HT-29 (cell line): ENCODE measurements around the gene TTC39C. TPM values are rescaled to one million over a fixed set of nuclear protein-coding genes. Genes with fewer than 3 reads are reported as not detected.
"Not testable (repeated sequence)": the region's sequence is repeated elsewhere in the genome, so short reads cannot be mapped to it uniquely, and the experiment has no call there.

Experiments used
- DNase-seq: peaks from one replicate; pipeline ENCODE4 v3.0.0-alpha.2; 2015; ENCODE audit warnings: low spot score
- total RNA-seq: library from RNA; depleted of rRNA; stranded (reverse); fragments of >200 nt; shearing (Covaris generic); gene quantifications from 2 replicates; pipeline ENCODE4 v1.2.3, GENCODE V29; 2014

TTC39C gene
- total RNA-seq, 1 experiment from 2014 or later, result 7.2 TPM

DNA sequence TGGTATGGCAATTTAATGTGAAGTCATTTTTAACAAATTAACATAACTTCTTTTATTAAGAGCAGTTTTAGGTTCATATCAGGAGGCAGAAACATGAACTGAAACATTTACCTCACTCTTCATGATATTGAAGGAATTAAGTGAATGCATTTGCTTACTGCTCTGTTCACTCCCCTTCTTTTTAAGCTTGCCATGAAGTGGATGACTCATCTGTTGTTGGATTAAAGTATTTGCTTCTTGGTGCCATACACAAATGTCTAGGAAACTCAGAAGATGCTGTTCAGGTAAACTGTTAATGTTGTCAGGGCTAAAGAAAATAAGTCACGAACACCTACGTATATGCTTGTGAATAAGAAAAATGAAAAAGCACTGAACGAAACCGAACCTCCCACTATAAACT lies 114.1 kb downstream of the TTC39C start:
- no peak for DNase-seq

GRCh38 chr18:24130494-24130893 lies 115.9 kb downstream of the TTC39C start:
- DNase-seq, result no peak

GRCh38 chr18:24136967-24137373 lies 122.4 kb downstream of the TTC39C start:
- peak; percentile 6 for DNase-seq

DNA sequence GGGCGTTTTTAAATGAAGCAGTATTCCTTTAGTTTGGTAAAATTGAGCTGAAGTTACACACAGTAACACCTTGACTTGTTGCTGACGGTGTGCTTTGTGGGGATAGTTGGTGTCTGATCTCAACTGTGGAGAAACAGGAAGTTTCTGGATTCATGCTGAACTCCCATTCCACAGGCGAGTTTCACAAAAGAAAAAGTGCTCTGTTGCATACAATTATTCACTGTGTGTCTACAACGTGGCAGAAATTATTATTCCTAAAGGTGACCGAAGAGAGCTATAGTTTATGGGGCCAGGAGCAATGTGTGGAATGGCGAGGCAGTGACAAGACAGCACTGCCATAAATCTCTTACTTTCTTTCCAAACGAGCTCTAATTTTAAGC lies 123.8 kb downstream of the TTC39C start:
- DNase-seq, result no peak

DNA sequence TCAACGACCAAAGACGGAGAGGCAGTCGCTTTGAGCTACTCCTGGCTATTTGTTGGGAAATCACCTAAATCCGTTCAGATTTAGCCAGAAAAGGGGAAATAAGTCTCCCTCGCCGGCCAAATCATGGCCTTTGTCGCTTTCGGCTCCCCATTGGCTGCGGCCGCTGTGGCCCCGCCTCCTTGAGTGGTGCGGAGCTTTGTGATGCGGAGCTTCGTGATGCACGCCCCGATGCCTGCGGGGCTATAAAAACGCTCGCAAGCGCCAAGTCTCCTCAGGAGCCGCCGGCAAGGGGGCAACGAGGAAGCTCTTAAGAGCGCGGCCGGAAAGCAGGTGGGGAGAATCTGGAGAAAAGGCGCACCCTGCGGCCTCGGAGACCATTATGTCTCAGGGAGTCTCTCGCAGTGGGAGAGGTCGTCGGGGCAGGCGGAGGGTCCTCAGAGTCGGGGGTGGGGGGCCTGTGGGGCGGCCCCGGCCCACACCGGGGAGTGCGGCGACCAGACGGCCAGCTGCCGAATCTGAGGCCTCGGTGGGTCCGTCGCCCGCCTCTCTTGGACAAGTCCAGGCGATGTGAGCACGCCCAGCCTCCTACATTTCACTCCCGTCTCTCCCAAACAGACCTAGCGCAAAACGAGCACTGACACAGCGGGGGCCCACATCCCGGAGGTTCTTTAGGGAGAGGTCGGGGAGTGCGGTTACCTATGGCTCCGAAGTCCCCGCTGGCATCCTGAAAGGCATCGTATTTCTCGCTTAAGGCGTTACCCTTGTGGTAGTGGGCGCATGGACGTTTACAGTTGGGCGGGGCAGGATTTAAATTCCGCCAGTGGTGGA lies 124.4 kb downstream of the TTC39C start, which contains the start of gene CABYR:
Gene CABYR (plus strand): TSS at position 274 of the 828 bp plus-strand sequence. CDS start 4,053 bp downstream, outside the sequence.
- no peak for DNase-seq

DNA sequence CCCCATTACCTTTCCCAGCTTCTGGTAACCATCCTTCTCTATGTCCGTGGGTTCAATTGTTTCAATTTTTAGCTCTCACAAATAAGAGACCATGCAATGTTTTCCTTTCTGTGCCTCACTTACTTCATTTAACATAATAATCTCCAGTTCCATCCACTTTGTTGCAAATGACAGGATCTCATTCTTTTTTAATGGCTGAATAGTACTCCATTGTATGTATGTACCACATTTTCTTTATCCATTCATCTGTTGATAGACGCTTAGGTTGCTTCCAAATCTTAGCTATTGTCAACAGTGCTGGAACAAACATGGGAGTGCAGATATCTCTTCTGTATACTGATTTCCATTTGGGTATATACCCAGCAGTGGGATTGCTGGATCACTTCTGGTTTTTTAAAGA lies 126.1 kb downstream of the TTC39C start:
- DNase-seq, result no peak

DNA sequence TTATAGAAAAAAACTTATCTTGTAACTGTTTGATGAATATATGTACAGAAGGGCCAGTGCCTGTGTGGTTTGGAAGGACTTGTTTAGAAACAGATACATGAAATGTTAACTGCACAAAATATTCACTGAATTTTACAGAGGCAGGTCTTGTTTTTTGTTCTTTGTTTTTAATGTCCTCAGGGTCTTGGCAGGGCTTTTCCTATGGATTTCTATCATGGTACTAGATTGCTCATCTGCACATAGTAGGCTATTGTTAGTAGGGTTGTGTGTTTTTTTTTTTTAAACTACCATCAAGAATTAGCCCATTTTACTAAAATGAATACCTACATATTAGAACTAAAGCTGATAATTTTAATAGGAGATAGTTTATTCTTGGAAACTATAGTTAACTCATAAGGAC lies 127.8 kb downstream of the TTC39C start:
- no peak for DNase-seq

DNA sequence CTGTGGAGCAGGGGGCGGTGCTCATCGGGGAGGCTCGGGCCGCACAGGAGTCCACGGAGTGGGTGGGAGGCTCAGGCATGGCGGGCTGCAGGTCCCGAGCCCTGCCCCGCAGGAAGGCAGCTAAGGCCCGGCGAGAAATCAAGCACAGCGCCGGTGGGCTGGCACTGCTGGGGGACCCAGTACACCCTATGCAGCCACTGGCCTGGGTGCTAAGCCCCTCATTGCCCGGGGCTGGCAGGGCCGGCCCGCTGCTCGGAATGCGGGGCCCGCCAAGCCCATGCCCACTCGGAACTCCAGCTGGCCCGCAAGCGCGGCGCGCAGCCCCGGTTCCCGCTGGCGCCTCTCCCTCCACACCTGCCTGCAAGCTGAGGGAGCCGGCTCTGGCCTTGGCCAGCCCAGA lies 135.0 kb downstream of the TTC39C start:
- not testable (repeated sequence) for DNase-seq

DNA sequence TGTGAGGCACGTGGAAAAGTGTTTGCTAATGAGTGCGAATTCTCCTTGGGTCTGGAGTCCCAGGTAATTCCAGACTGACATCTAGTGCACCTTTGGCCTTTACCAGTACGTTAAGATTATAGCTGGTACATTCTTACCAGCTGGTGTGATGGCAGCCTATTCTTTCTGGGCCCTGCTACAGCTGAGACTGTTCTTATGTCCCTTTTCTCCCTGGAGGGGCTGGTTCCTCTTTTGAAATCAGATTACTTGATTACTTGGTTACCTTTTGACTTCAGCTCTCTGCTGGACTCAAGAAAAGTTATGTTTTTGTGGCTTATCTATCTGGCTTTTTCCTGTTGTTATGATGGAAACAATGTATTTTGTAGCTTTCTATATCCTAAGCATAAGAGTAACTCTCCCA lies 138.8 kb downstream of the TTC39C start:
- no peak for DNase-seq

DNA sequence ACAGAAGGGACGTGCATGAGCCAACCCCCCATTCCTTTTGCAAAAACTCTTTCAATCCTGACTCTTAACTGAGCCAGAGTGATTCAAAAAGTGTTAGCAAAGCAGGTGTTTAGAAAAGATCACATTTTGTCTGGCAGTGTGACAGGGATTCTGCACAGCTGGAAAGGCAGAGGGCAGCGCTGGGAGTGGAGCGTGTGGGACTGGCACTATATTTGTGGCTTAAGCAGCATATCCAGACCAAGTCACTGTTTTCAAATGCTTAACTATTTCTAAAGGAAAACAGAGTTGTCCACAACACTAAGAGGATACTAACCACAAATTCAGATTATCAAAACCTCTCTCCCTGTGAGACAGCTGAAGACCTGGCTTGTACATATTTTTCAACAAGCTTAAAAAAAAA lies 143.3 kb downstream of the TTC39C start:
- no peak for DNase-seq

GRCh38 chr18:24160086-24160485 lies 145.5 kb downstream of the TTC39C start:
- no peak for DNase-seq

DNA sequence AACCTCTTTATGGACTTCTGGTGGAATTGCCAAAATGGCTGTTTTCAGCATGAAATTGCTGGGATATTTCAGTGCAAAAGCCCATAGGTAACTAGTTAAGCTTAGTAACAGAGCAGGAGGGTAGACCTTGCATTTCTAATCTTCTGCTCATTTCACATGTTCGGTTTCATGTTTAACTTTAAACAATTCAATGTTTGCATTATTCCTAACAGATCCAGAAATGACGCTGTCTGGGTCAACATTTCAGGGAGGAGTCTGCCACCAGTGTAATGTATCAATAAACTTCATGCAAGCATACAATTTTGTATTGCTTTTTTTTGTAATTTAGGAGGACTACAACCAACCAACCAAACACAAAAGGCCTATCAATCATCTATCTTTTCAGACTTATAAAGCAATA lies 146.8 kb downstream of the TTC39C start:
- DNase-seq, result no peak

GRCh38 chr18:24168496-24168895 lies 153.9 kb downstream of the TTC39C start:
- no peak for DNase-seq

DNA sequence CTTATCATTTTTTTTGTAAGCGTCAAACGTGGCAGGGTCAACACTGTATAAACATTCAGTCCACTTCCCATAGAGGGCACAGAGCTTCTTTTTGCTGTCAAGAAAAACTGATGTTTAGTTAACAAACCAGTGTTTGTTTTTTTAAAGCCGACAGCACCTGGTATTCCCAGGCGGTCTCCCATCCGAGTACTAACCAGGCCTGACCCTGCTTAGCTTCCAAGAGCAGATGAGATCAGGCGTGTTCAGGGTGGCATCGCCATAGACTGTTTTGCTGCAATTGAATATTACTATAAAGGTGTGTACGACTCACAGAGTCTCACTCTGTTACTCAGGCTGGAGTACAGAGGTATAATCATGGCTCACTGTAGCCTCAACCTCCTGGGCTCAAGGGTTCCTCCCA lies 155.8 kb downstream of the TTC39C start:
- no peak for DNase-seq

DNA sequence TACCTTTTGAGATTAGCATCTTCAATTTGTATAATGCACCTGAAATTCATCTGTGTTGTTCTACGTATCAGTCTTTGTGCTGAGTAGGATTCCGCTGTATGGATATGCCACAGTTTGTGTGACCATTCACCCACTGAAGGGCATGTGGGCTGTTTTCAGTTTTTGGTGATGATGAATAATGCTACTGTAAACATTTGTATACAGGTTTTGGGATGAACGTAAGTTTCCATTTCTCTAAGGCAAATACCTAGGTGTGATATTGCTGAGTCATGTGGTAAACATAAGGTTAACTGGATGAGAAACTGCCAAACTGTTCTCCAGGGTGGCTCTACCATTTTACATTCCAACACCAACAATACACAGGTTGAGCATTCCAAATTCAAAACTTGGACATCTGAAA lies 159.4 kb downstream of the TTC39C start:
- no peak for DNase-seq

DNA sequence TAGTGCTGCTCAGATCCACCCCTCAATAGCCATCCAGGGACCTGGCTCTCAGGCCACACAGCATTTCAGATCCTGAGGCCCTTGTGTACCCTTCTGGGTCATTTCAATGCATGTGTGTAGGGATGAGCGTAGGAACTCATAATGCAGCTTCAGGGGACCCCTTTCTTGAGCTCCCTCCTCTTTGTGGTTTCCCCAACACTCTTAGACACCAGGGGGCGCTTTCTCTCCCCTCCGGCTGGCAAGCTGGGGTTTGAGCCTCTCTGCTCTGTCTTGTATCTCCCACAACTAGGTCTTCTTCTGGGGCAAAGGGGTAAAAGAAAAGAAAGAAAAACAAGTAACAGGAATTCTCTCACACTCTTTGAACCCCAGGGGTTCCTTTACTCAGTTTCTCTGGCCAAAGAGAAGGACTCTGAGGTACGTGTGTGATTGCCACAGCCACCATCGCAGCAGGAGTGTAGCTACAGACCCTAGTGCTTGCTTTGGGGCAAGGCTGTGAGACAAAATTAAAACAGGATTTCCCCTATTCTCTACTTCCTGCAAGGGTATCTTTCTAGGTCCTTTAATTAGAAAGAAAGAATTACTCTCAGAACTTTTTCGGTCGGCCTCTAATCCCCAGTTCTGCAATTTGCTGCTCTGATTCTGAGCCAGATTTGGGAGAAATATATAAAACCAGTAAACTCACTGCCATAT lies 162.3 kb downstream of the TTC39C start:
- peak; percentile 52 for DNase-seq

- DNase-seq, result no peak
Measured at GRCh38 chr18:24177499-24178133, 163.1 kb downstream of the TTC39C start.

DNA sequence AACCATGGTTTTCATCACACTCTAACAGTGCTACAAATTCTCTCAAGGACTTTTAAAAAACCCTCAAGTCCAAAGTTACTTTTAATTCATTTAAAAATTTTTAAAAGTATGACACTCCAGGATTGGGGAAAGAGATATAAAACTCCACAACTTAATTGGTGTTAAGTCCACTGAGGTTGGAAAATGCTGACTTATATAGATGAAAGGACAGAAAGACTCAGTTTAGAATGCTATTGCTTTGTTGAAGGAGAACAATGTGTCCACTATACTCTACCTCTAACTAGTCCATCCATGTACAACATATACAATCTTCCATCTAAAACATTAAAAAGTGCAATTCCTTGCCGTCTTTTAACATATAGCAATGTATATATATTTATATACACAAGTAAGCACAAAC lies 165.5 kb downstream of the TTC39C start:
- no peak for DNase-seq

DNA sequence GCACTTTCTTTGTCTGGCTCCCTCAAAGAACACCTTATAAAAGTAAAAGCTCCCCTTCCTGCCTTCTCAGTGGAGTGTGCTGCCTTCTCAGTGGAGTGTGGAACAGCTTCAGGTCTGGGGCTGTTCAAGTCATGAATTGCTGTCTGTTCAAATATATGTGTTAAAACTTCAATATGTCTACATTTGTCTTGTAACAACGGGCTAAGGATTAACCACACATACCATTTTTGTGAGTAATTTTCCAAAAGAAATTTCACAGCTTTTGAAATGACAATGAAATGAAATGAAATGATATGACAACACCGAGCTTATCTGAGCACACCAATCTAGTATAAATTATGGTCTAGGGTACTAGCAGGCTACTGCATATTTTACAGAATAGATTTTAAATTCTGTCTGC lies 167.3 kb downstream of the TTC39C start:
- DNase-seq, result no peak
